Stomach (tissue), 9 donors: ENCODE measurements around the gene ZGLP1. TPM values are rescaled to one million over a fixed set of nuclear protein-coding genes. Genes with fewer than 3 reads are reported as not detected.

ENCODE experiments used
- DNase-seq, 2 donors: peaks; one replicate each; pipeline versions ENCODE4 v3.0.0 to v3.0.0-alpha.2; 2013 to 2019
- H3K27ac ChIP-seq, 5 donors: fragments of 200-600 bp in 4 of 5; sonication (generic) in 4 of 5; one replicate each; pipeline ENCODE4 v1.5.1; 2013 to 2019; ENCODE audit warnings: mild to moderate bottlenecking in 1 of 5, moderate library complexity in 1 of 5
- H3K27me3 ChIP-seq, 3 donors: fragments of 200-600 bp; sonication (generic); one replicate each; pipeline ENCODE4 v1.5.1; 2017 to 2019; ENCODE audit warnings: mixed run types in 1 of 3
- H3K36me3 ChIP-seq, 4 donors: fragments of 200-600 bp; sonication (generic); 1 replicate in 3 of 4; 2 replicates in 1 of 4; pipeline ENCODE4 v1.5.1; 2016 to 2019
- H3K4me1 ChIP-seq, 4 donors: fragments of 200-600 bp; sonication (generic); one replicate each; pipeline ENCODE4 v1.5.1; 2016 to 2019
- H3K4me3 ChIP-seq, 4 donors: fragments of 200-600 bp; sonication (generic) in 3 of 4; one replicate each; pipeline ENCODE4 v1.5.1; 2016 to 2019; ENCODE audit warnings: mild to moderate bottlenecking in 1 of 4
- H3K9me3 ChIP-seq, 4 donors: fragments of 200-600 bp; sonication (generic); one replicate each; pipeline ENCODE4 v1.5.1; 2016 to 2019
- EP300 ChIP-seq: sonication (generic); formaldehyde crosslinking; IDR thresholded peaks from one replicate; pipeline ENCODE4 v1.6.1; 2017; ENCODE audit warnings: antibody characterized with exemption
- POLR2A ChIP-seq, 4 donors: fragments of 450-650 bp; IDR thresholded peaks; one replicate each; pipeline ENCODE4 v1.6.1; 2016; ENCODE audit warnings: antibody characterized with exemption in 4 of 4, control low read depth in 2 of 4, mild to moderate bottlenecking in 1 of 4, moderate library complexity in 1 of 4
- POLR2AphosphoS5 ChIP-seq, 3 donors: sonication (generic); formaldehyde crosslinking; IDR thresholded peaks; one replicate each; pipeline ENCODE4 v1.6.1; 2016; ENCODE audit warnings: antibody characterized with exemption in 3 of 3
- WGBS, 5 donors: extraction: QIAGEN DNeasy Blood & Tissue Kit in 3 of 5; methylation state at CpG; one replicate each; pipeline versions ENCODE4 v1.1.5 to v1.1.7; 2013 to 2018; 5-methylcytosine and 5-hydroxymethylcytosine counted together
- intact Hi-C: fragments of 100-400 bp; cut with DNase I; formaldehyde crosslinking; loops from one replicate; pipeline ENCODE4 v1.15.1; 2023; ENCODE audit warnings: low total_unique reads
- polyA plus RNA-seq, 3 donors: library from polyadenylated mRNA; stranded (reverse); fragments of 200-250 nt; gene quantifications; one replicate each; pipeline ENCODE4 v1.2.3, GENCODE V29; 2013
- total RNA-seq, 5 donors: library from RNA; depleted of rRNA; stranded (reverse); fragments of >200 nt; gene quantifications; one replicate each; pipeline versions ENCODE4 v1.1.0 to v1.2.3, GENCODE V29; 2014 to 2016
- TF ChIP-seq, protein P1 (sequence below), 7 experiments: fragments of 450-650 bp in 4 of 7; fragments of 200-600 bp in 3 of 7; sonication (generic) in 3 of 7; IDR thresholded peaks; one replicate each; pipeline ENCODE4 v1.5.1; 2016 to 2019; ENCODE audit warnings: antibody characterized with exemption in 7 of 7, control low read depth in 2 of 7, mild to moderate bottlenecking in 1 of 7
- donor health status: healthy with polysubstance abuse.
- donor health status: Bipolar disorder and iron deficiency.
- donor health status: healthy.

The ZGLP1 gene
- total and polyA plus RNA-seq, 8 donors: 2.2 to 8.6 (median 3.7) TPM; not detected in 3

DNA sequence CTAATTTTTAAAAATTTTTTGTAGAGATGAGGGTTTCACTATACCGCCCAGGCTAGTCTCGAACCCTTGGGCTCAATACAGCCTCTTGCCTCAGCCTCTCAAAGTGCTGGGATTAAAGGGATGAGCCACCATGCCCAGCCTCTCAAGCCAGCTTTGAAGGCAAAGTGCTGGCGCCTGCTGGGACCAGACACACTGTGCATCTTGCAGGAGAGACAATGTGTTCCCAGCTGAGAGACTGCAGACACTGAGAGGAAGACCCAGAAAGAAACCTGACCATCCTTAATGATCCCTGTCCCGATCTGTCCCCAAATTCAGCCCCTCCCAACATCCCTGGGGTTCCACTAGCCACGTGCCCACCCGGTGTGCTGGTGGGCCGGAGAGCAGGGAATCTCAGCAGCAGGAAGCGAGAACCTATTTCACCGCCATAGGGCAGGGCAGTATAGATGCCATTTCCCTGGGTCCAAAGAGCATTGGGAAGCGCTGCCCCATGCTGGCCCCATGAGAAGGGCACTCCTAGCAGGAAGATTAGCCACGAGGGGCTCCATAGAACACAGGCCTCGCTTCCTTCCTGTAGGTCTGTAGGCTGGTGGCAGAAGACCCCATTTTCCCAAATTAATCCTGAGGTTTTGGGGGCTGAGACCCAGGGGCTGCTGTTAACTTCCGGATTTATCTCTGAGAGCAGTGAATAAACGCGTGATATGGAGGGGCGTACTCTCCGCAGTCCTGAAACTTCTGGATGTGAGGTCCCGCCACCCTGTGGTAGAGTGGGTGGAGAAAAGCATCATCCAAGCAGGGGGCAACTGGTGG is 22.7 kb upstream of the ZGLP1 start:
- DNase-seq: peak in 1 of 2 donors; percentile 55
- Histone ChIP-seq H3K36me3 (peaks cover 32 to 39% (median 33%) of the 10 kb centered on the region in 4 donors), H3K4me1 (peaks cover 17 to 40% (median 37%) of the 10 kb centered on the region in 4 donors), H3K27ac (peak overlapping the region in 4 of 5 donors; percentile 88 to 96 (median 92)), H3K27me3 (no peaks in the 10 kb centered on the region), H3K9me3 (no peaks in the 10 kb centered on the region), H3K4me3 (peak overlapping the region; percentile 81 to 83 (median 82))
- 27 to 31% (median 28%) methylated on average over 12 to 18 of the region's 18 CpGs for WGBS, 5 donors
- intact Hi-C loops: no loop called here
- no peak for TF ChIP-seq POLR2A (IDR thresholded peaks at IDR 0.05)
- TF ChIP-seq, protein P1, sequence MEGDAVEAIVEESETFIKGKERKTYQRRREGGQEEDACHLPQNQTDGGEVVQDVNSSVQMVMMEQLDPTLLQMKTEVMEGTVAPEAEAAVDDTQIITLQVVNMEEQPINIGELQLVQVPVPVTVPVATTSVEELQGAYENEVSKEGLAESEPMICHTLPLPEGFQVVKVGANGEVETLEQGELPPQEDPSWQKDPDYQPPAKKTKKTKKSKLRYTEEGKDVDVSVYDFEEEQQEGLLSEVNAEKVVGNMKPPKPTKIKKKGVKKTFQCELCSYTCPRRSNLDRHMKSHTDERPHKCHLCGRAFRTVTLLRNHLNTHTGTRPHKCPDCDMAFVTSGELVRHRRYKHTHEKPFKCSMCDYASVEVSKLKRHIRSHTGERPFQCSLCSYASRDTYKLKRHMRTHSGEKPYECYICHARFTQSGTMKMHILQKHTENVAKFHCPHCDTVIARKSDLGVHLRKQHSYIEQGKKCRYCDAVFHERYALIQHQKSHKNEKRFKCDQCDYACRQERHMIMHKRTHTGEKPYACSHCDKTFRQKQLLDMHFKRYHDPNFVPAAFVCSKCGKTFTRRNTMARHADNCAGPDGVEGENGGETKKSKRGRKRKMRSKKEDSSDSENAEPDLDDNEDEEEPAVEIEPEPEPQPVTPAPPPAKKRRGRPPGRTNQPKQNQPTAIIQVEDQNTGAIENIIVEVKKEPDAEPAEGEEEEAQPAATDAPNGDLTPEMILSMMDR (IDR thresholded peaks at IDR 0.05): no peak
- no peak for TF ChIP-seq EP300
- TF ChIP-seq POLR2AphosphoS5 (IDR thresholded peaks at IDR 0.05): no peak

DNA sequence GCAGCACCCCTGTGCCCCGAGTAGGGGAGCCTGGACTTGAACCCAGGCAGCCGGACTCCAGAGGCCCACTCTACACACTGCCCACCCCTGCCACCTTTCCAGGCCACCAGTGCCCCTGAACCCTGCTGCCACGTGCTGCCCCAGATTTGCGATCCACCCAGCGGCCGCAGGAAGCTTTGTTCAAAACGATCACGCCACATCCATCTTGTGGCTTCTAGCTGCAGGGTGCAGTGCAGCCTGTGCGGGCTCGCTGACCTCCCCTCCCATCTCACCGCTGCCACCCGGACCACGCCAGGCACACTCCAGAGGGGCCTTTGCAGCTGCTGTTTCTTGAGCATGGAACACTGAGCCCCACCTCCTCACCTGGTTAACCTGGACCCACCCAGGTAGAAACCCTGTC is 19.9 kb upstream of the ZGLP1 start:
- Histone ChIP-seq H3K4me3 (no peak overlapping the region), H3K4me1 (peaks cover 17 to 29% (median 26%) of the 10 kb centered on the region in 4 donors), H3K27me3 (no peaks in the 10 kb centered on the region), H3K27ac (no peak overlapping the region), H3K9me3 (no peaks in the 10 kb centered on the region), H3K36me3 (peaks cover 58 to 67% (median 61%) of the 10 kb centered on the region in 4 donors)
- DNase-seq: no peak
- 89 to 96% (median 95%) methylated on average over 13 of the region's 13 CpGs for WGBS, 5 donors
- TF ChIP-seq POLR2AphosphoS5 (IDR thresholded peaks at IDR 0.05): no peak
- TF ChIP-seq, protein P1 (IDR thresholded peaks at IDR 0.05): no peak
- no peak for TF ChIP-seq EP300
- TF ChIP-seq POLR2A (IDR thresholded peaks at IDR 0.05): no peak
- intact Hi-C loops: loop anchor here (10.0 kb wide), 1 partner anchor 45 kb away; no protein-coding TSS in a partner anchor

DNA sequence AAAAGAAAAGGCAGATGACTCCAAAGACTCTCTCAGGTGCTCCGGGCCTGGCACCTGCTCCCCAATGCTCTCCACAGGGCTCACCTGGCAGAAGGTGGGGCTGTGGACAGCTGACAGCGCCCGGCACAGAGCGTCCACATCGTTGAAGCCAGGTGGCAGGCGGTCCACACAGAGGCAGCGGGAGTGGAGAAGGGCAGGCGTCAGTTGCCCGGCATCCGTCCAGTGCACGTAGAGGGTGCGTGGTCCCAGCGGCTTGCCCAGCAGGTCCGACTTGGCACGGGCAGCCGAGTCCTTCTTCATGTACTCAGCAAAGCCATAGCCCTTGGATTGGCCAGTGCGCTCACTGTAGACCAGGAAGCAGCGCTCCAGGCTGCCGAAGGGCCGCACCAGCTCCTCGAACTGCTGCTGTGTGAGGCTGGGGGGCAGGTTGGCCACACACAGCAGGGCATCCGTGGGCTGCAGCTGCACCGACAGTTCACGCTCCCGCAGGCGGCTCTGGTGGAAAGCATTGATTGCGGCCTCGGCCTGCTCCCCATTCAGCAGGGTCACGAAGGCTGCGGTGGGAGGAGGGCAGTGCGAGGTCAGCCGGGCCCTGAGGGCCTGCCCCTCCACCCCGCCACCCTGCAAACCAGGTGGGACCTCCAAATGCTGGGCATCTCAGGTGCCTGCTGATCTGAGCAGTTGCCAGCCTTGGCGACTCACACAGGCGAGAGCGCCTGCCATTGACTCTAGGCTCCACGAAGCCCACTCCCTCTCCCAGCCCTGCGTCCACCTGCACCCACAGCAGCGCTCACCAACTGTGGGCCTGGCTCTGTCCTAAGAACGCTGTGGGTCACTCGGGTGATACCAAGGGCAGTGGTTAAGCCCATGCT is 19.2 kb upstream of the ZGLP1 start:
- no peaks in the 10 kb centered on the region for H3K9me3 ChIP-seq
- no peaks in the 10 kb centered on the region for H3K27me3 ChIP-seq
- H3K4me1 ChIP-seq: peaks cover 9 to 22% (median 19%) of the 10 kb centered on the region in 4 donors
- TF ChIP-seq EP300: no peak
- no peak for TF ChIP-seq POLR2A (IDR thresholded peaks at IDR 0.05)
- TF ChIP-seq, protein P1 (IDR thresholded peaks at IDR 0.05): no peak
- TF ChIP-seq POLR2AphosphoS5 (IDR thresholded peaks at IDR 0.05): no peak
- DNase-seq: no peak
- 92 to 96% (median 95%) methylated on average over 14 to 41 of the region's 41 CpGs for WGBS, 5 donors
- intact Hi-C loops: loop anchor here (10.0 kb wide), 1 partner anchor 46 kb away; no protein-coding TSS in a partner anchor
- H3K36me3 ChIP-seq: peaks cover 65 to 75% (median 69%) of the 10 kb centered on the region in 4 donors
- H3K27ac ChIP-seq: no peak overlapping the region
- no peak overlapping the region for H3K4me3 ChIP-seq

DNA sequence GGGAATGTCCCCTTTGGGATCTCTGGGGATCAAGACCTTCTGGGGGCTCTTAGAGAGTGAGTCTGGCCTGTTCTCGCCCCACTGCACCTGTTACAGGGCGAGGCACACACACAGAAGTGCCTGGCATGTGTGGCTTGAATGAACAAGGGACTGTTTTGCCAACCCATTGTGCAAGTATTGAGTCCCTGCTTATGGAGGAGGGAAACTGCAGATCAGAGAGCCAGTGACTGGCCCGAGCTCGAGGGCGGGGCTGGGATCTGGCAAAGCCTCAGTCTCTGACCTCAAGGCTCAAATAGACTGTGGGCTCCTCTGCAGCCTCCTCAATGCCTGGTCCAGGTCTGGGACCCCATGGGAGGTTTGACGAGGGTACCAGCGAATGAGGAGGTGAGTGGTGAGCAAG is 18.2 kb upstream of the ZGLP1 start:
- Histone ChIP-seq H3K27me3 (no peaks in the 10 kb centered on the region), H3K27ac (no peak overlapping the region), H3K9me3 (no peaks in the 10 kb centered on the region), H3K4me3 (no peak overlapping the region), H3K36me3 (peaks cover 75 to 85% (median 79%) of the 10 kb centered on the region in 4 donors), H3K4me1 (peaks cover 9 to 18% (median 13%) of the 10 kb centered on the region in 4 donors)
- intact Hi-C loops: loop anchor here (10.0 kb wide), 1 partner anchor 47 kb away; no protein-coding TSS in a partner anchor
- no peak for TF ChIP-seq EP300
- TF ChIP-seq POLR2A (IDR thresholded peaks at IDR 0.05): no peak
- TF ChIP-seq POLR2AphosphoS5 (IDR thresholded peaks at IDR 0.05): no peak
- TF ChIP-seq, protein P1 (IDR thresholded peaks at IDR 0.05): no peak
- DNase-seq: no peak
- 81 to 88% (median 85%) methylated on average over 7 of the region's 7 CpGs for WGBS, 5 donors
